Measurements from ENCODE around the gene TMPRSS4. TPM values are rescaled to one million over a fixed set of nuclear protein-coding genes. Genes with fewer than 3 reads are reported as not detected.

TMPRSS4 gene
- total and polyA plus RNA-seq, 2 donors (not counting 1 experiment from before 2014, with no cell fraction given): not detected

DNA sequence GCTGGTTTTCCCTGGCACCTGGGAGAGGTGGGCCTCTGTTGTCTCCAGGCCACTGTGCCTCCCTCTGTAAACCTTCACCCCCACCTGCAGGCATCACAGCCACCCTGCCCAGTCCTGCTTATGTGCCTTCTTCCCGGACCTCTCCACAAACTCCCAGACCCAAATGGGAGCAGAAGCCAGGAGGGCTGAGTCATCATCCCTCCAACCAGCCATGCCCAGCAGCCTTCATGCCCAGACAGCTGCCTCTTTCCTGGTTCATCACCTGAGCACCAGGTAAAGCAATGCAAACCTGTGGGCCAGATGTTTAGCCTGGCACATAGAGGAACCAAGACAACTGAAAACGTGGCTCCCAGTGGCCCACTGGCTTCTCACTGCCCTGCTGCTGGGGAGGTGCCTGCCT is 2.1 kb upstream of the TMPRSS4 start:
- Mint-ChIP-seq H3K4me3 (no peak overlapping the region), H3K4me1 (no peaks in the 10 kb centered on the region), H3K27ac (no peak overlapping the region), H3K27me3 (peaks cover 32% of the 10 kb centered on the region), H3K9me3 (ENCODE audit: insufficient read depth) (no peaks in the 10 kb centered on the region)
- Histone ChIP-seq H3K9ac (ENCODE audit: low read length) (no peak overlapping the region), H3K4me2 (replicated peaks; ENCODE audit: low read depth, low read length, poor library complexity, severe bottlenecking) (no peak overlapping the region), H4K20me1 (ENCODE audit: control insufficient read depth, insufficient read depth, low read length, poor library complexity, severe bottlenecking) (no peaks in the 10 kb centered on the region), H3K27me3 (replicated peaks in 1 of 4; ENCODE audit: control extremely low read depth in 1 of 4, control insufficient read depth in 3 of 4, insufficient read depth in 4 of 4, low read length in 3 of 4) (peaks cover 0 to 4% (median 1%) of the 10 kb centered on the region in 4 experiments), H3K79me2 (ENCODE audit: control insufficient read depth, insufficient read depth, low read length) (no peaks in the 10 kb centered on the region), H3K4me3 (ENCODE audit: control extremely low read depth in 1 of 5, extremely low read depth in 1 of 5, insufficient read depth in 1 of 5, low read depth in 2 of 5, low read length in 4 of 5) (no peak overlapping the region), H3K27ac (ENCODE audit: low read length in 2 of 2) (no peak overlapping the region), H3K9me3 (ENCODE audit: control extremely low read depth in 1 of 3, control insufficient read depth in 2 of 3, insufficient read depth in 1 of 3, low read length in 2 of 3) (no peaks in the 10 kb centered on the region), H3K4me1 (ENCODE audit: control insufficient read depth in 2 of 2, insufficient read depth in 2 of 2, low read length in 2 of 2) (no peaks in the 10 kb centered on the region), H3K36me3 (replicated peaks in 1 of 2; ENCODE audit: control extremely low read depth in 1 of 2, control insufficient read depth in 1 of 2, extremely low read depth in 1 of 2, insufficient read depth in 2 of 2, low read length in 1 of 2) (no peaks in the 10 kb centered on the region), H2AFZ (ENCODE audit: insufficient read depth, low read depth, low read length, poor library complexity, severe bottlenecking) (no peak overlapping the region)
- DNase-seq (no peak), ATAC-seq (ENCODE audit: low read depth) (no peak)
- POLR2A ChIA-PET: no interaction called here
- intact Hi-C loops (cut with micrococcal nuclease): no loop called here
- CTCF ChIA-PET: no interaction called here
- WGBS (ENCODE audit: insufficient coverage): 66% methylated on average over 2 of the region's 2 CpGs
- TF ChIP-seq, protein P1, sequence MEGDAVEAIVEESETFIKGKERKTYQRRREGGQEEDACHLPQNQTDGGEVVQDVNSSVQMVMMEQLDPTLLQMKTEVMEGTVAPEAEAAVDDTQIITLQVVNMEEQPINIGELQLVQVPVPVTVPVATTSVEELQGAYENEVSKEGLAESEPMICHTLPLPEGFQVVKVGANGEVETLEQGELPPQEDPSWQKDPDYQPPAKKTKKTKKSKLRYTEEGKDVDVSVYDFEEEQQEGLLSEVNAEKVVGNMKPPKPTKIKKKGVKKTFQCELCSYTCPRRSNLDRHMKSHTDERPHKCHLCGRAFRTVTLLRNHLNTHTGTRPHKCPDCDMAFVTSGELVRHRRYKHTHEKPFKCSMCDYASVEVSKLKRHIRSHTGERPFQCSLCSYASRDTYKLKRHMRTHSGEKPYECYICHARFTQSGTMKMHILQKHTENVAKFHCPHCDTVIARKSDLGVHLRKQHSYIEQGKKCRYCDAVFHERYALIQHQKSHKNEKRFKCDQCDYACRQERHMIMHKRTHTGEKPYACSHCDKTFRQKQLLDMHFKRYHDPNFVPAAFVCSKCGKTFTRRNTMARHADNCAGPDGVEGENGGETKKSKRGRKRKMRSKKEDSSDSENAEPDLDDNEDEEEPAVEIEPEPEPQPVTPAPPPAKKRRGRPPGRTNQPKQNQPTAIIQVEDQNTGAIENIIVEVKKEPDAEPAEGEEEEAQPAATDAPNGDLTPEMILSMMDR (IDR thresholded peaks at IDR 0.05): no peak
- TF ChIP-seq EZH2 (IDR thresholded peaks at IDR 0.05; ENCODE audit: borderline replicate concordance, insufficient read depth, low read depth, low read length, poor library complexity, severe bottlenecking): no peak

DNA sequence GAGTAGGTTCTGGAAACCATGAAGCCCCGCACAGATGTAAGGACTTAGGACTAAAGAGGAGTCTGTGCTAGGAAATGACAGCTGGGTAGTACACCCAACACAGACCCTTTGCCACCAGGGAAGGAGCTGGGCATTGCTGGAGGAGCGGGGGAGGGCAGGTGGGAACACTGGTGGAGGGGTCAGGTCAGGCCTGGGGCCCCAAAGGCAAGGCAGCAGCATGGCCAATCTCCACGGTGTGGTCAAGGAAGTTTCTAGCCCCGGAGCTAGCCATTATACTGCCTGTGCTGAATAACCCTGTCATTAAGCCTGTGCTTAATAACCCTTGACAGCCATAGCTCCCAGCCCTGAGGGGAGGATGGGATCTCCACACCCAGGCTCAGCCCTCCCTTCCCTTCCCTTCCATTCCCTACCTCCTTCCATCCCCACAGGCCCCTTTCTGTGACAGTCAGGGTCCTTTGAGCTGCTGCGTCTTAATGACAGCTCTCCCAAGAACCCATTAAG is 2.1 kb downstream of the TMPRSS4 start:
- H3K27ac ChIP-seq (ENCODE audit: low read length in 2 of 2): no peak overlapping the region
- ChIA-PET CTCF (interaction anchor here (0.8 kb wide), 1 partner anchor 161 kb away, joined by 3 read pairs; no protein-coding TSS in a partner anchor), POLR2A (interaction anchor here (0.6 kb wide), 1 partner anchor 239 kb away, joined by 8 read pairs; no protein-coding TSS in a partner anchor)
- no peak overlapping the region for H3K4me3 Mint-ChIP-seq
- no peaks in the 10 kb centered on the region for H3K4me1 Mint-ChIP-seq
- no peak overlapping the region for H3K9ac ChIP-seq (ENCODE audit: low read length)
- intact Hi-C loops (cut with micrococcal nuclease): no loop called here
- H3K27me3 ChIP-seq (replicated peaks in 1 of 4; ENCODE audit: control extremely low read depth in 1 of 4, control insufficient read depth in 3 of 4, insufficient read depth in 4 of 4, low read length in 3 of 4): peaks cover 0 to 4% (median 1%) of the 10 kb centered on the region in 4 experiments
- H3K27me3 Mint-ChIP-seq: peaks cover 42% of the 10 kb centered on the region
- no peak overlapping the region for H3K4me3 ChIP-seq (ENCODE audit: control extremely low read depth in 1 of 5, extremely low read depth in 1 of 5, insufficient read depth in 1 of 5, low read depth in 2 of 5, low read length in 4 of 5)
- no peaks in the 10 kb centered on the region for H3K36me3 ChIP-seq (replicated peaks in 1 of 2; ENCODE audit: control extremely low read depth in 1 of 2, control insufficient read depth in 1 of 2, extremely low read depth in 1 of 2, insufficient read depth in 2 of 2, low read length in 1 of 2)
- H3K9me3 ChIP-seq (ENCODE audit: control extremely low read depth in 1 of 3, control insufficient read depth in 2 of 3, insufficient read depth in 1 of 3, low read length in 2 of 3): no peaks in the 10 kb centered on the region
- WGBS (ENCODE audit: insufficient coverage): 91% methylated on average over 4 of the region's 5 CpGs
- no peaks in the 10 kb centered on the region for H3K4me1 ChIP-seq (ENCODE audit: control insufficient read depth in 2 of 2, insufficient read depth in 2 of 2, low read length in 2 of 2)
- no peak for ATAC-seq (ENCODE audit: low read depth)
- no peaks in the 10 kb centered on the region for H4K20me1 ChIP-seq (ENCODE audit: control insufficient read depth, insufficient read depth, low read length, poor library complexity, severe bottlenecking)
- H3K27ac Mint-ChIP-seq: no peak overlapping the region
- no peak for DNase-seq
- no peak overlapping the region for H3K4me2 ChIP-seq (replicated peaks; ENCODE audit: low read depth, low read length, poor library complexity, severe bottlenecking)
- H3K9me3 Mint-ChIP-seq (ENCODE audit: insufficient read depth): no peaks in the 10 kb centered on the region
- TF ChIP-seq, protein P1 (IDR thresholded peaks at IDR 0.05): no peak
- TF ChIP-seq EZH2 (IDR thresholded peaks at IDR 0.05; ENCODE audit: borderline replicate concordance, insufficient read depth, low read depth, low read length, poor library complexity, severe bottlenecking): no peak
- H2AFZ ChIP-seq (ENCODE audit: insufficient read depth, low read depth, low read length, poor library complexity, severe bottlenecking): no peak overlapping the region
- H3K79me2 ChIP-seq (ENCODE audit: control insufficient read depth, insufficient read depth, low read length): no peaks in the 10 kb centered on the region

All from B cell (primary cell).